CD4-positive, alpha-beta T cell (primary cell): Measurements from ENCODE around the gene PRRT1. TPM values are rescaled to one million over a fixed set of nuclear protein-coding genes. Genes with fewer than 3 reads are reported as not detected.

ENCODE experiments used
- ATAC-seq: fragments of 200-7000 bp; cut with Tn5 transposase; one replicate; pipeline ENCODE4 v1.10.0; 2022; ENCODE audit warnings: mild to moderate bottlenecking; ENCODE audit not compliant: poor library complexity
- CTCF ChIA-PET: fragments of 350-600 bp; sonication (Branson Sonifier 250); formaldehyde crosslinking; loops from one replicate; lab custom pipeline; 2021; ENCODE audit warnings: antibody characterized with exemption, inconsistent platforms; lab: Charles Lee
- POLR2A ChIA-PET: fragments of 350-600 bp; sonication (Branson Sonifier 250); formaldehyde crosslinking; loops from one replicate; lab custom pipeline; 2021; ENCODE audit warnings: antibody characterized with exemption, inconsistent platforms; lab: Charles Lee
- DNase-seq, 14 experiments: peaks; one replicate each; pipeline ENCODE4 v3.0.0-alpha.2; 2013 to 2020; ENCODE audit warnings: mixed read lengths in 2 of 14
- H3K27ac ChIP-seq, 2 donors: one replicate each; pipeline versions ENCODE4 v1.5.1 to v1.7.0; 2013; ENCODE audit warnings: low read length in 2 of 2, low read depth in 1 of 2, mild to moderate bottlenecking in 1 of 2
- H3K27me3 ChIP-seq, 2 experiments: 1 replicate in 1 of 2; 2 replicates in 1 of 2; pipeline versions ENCODE4 v1.6.1 to v1.7.0; 2013; ENCODE audit warnings: low read length in 2 of 2, control low read depth in 1 of 2, mild to moderate bottlenecking in 1 of 2, moderate library complexity in 1 of 2; ENCODE audit not compliant: insufficient read depth in 2 of 2, control insufficient read depth in 1 of 2
- H3K36me3 ChIP-seq: one replicate; pipeline ENCODE4 v1.6.1; 2013; ENCODE audit warnings: low read length, control low read depth; ENCODE audit not compliant: insufficient read depth
- H3K4me1 ChIP-seq: one replicate; pipeline ENCODE4 v1.6.1; 2013; ENCODE audit warnings: low read length, control low read depth; ENCODE audit not compliant: insufficient read depth
- H3K4me3 ChIP-seq: one replicate; pipeline ENCODE4 v1.5.1; 2013; ENCODE audit warnings: mild to moderate bottlenecking, low read length, moderate library complexity
- H3K9me3 ChIP-seq, 2 experiments: 1 replicate in 1 of 2; 2 replicates in 1 of 2; pipeline versions ENCODE4 v1.6.1 to v1.7.0; 2013; ENCODE audit warnings: low read length in 2 of 2, mild to moderate bottlenecking in 2 of 2, control low read depth in 1 of 2, moderate library complexity in 1 of 2; ENCODE audit not compliant: control insufficient read depth in 1 of 2, insufficient read depth in 1 of 2
- H3K27ac Mint-ChIP-seq: one replicate; pipeline ENCODE4 v1.8.0; 2020; ENCODE audit warnings: mixed read lengths
- H3K27me3 Mint-ChIP-seq: one replicate; pipeline ENCODE4 v1.8.0; 2021; ENCODE audit warnings: mixed read lengths
- H3K36me3 Mint-ChIP-seq: one replicate; pipeline ENCODE4 v1.8.0; 2021; ENCODE audit warnings: low read depth, mixed read lengths
- H3K4me1 Mint-ChIP-seq: one replicate; pipeline ENCODE4 v1.8.0; 2021; ENCODE audit warnings: low read depth, mixed read lengths
- H3K4me3 Mint-ChIP-seq: one replicate; pipeline ENCODE4 v1.8.0; 2020; ENCODE audit warnings: mild to moderate bottlenecking, mixed read lengths
- H3K9me3 Mint-ChIP-seq: one replicate; pipeline ENCODE4 v1.8.0; 2020; ENCODE audit warnings: mixed read lengths
- intact Hi-C, 2 experiments: fragments of 100-400 bp; cut with DNase I in 1 of 2; cut with micrococcal nuclease in 1 of 2; formaldehyde crosslinking; loops; one replicate each; pipeline versions ENCODE4 v1.15.1 to v1.9.0; 2023 to 2025; cut with DNase I, micrococcal nuclease
- total RNA-seq, 174 experiments: library from RNA in 2 of 174; stranded (reverse) in 2 of 174; gene quantifications; one replicate each; pipeline ENCODE4 v1.2.3 and lab custom pipeline; 2021 to 2026
- TF ChIP-seq, protein P1 (sequence below): fragments of 200-600 bp; IDR thresholded peaks from one replicate; pipeline ENCODE4 v1.8.0; 2022; ENCODE audit warnings: antibody characterized with exemption, mild to moderate bottlenecking

PRRT1 gene
- total RNA-seq, 2 experiments from 2014 or later: 2.6 to 3.2 TPM

GRCh38 chr6:32190911-32191677, 39.4 kb upstream of the PRRT1 start:
- CTCF ChIA-PET: no interaction called here
- TF ChIP-seq, protein P1, sequence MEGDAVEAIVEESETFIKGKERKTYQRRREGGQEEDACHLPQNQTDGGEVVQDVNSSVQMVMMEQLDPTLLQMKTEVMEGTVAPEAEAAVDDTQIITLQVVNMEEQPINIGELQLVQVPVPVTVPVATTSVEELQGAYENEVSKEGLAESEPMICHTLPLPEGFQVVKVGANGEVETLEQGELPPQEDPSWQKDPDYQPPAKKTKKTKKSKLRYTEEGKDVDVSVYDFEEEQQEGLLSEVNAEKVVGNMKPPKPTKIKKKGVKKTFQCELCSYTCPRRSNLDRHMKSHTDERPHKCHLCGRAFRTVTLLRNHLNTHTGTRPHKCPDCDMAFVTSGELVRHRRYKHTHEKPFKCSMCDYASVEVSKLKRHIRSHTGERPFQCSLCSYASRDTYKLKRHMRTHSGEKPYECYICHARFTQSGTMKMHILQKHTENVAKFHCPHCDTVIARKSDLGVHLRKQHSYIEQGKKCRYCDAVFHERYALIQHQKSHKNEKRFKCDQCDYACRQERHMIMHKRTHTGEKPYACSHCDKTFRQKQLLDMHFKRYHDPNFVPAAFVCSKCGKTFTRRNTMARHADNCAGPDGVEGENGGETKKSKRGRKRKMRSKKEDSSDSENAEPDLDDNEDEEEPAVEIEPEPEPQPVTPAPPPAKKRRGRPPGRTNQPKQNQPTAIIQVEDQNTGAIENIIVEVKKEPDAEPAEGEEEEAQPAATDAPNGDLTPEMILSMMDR: no peak
- ATAC-seq (no peak), DNase-seq (peak in 1 of 14 experiments; percentile 33)
- H3K27ac ChIP-seq: peak overlapping the region; percentile 93
- peak overlapping the region; percentile 96 for H3K27ac Mint-ChIP-seq
- peaks cover 70% of the 10 kb centered on the region for H3K4me1 Mint-ChIP-seq
- H3K4me3 Mint-ChIP-seq: peak overlapping the region; percentile 99
- H3K4me1 ChIP-seq: peaks cover 74% of the 10 kb centered on the region
- H3K36me3 ChIP-seq: peaks cover 37% of the 10 kb centered on the region
- H3K27me3 ChIP-seq: no peaks in the 10 kb centered on the region
- H3K9me3 ChIP-seq: no peaks in the 10 kb centered on the region
- no peaks in the 10 kb centered on the region for H3K27me3 Mint-ChIP-seq
- peaks cover 72% of the 10 kb centered on the region for H3K36me3 Mint-ChIP-seq
- intact Hi-C loops: loop anchor here (1.0 to 10.0 kb wide), 6 partner anchors 13 to 1976 kb away; partner anchors contain the start of genes AGPAT1 (in 1 of the 2), C6orf47 (in 1 of the 2), CSNK2B (in 1 of the 2) and EHMT2 (in 1 of the 2)
- peak overlapping the region; percentile 96 for H3K4me3 ChIP-seq
- POLR2A ChIA-PET: interaction anchor here (0.8 to 12.1 kb wide), 7 partner anchors 12 to 780 kb away, joined by 3 to 242 read pairs (median 8); partner anchors contain the start of genes AGPAT1, ATF6B, FKBPL and PSMB9
- H3K9me3 Mint-ChIP-seq: no peaks in the 10 kb centered on the region

GRCh38 chr6:32190054-32190851, 38.5 kb upstream of the PRRT1 start, which contains the start of gene PBX2:
TSS of gene PBX2 (minus strand) at chr6:32190202. CDS start at chr6:32189915, 287 bp downstream.
- Histone ChIP-seq H3K27ac (peak within 1 kb of the TSS; percentile 93), H3K36me3 (peaks cover 40% of the 10 kb centered on the region), H3K9me3 (no peaks in the 10 kb centered on the region), H3K4me3 (peak within 1 kb of the TSS; percentile 96), H3K4me1 (peaks cover 74% of the 10 kb centered on the region), H3K27me3 (no peaks in the 10 kb centered on the region)
- Mint-ChIP-seq H3K4me3 (peak within 1 kb of the TSS; percentile 99), H3K27ac (peak within 1 kb of the TSS; percentile 96), H3K9me3 (no peaks in the 10 kb centered on the region), H3K4me1 (peaks cover 71% of the 10 kb centered on the region), H3K27me3 (no peaks in the 10 kb centered on the region), H3K36me3 (peaks cover 77% of the 10 kb centered on the region)
- POLR2A ChIA-PET: interaction anchor here (0.6 to 12.1 kb wide), 9 partner anchors 11 to 781 kb away, joined by 3 to 242 read pairs (median 4); partner anchors contain the start of genes AGPAT1, ATF6B, EGFL8 and FKBPL
- TF ChIP-seq, protein P1: no peak
- ATAC-seq (peak; percentile 51), DNase-seq (peak; percentile 65 to 96 (median 86))
- intact Hi-C loops: loop anchor here (1.0 to 10.0 kb wide), 5 partner anchors 12 to 1975 kb away; partner anchors contain the start of genes C6orf47 (in 1 of the 2), CSNK2B (in 1 of the 2), EHMT2 (in 1 of the 2) and GPANK1 (in 1 of the 2)
- CTCF ChIA-PET: no interaction called here

- ChIA-PET CTCF (no interaction called here), POLR2A (interaction anchor here (0.6 to 12.1 kb wide), 10 partner anchors 10 to 782 kb away, joined by 3 to 242 read pairs (median 4); partner anchors contain the start of genes AGPAT1, ATF6B, EGFL8 and FKBPL)
- Mint-ChIP-seq H3K36me3 (peaks cover 77% of the 10 kb centered on the region), H3K4me3 (peak overlapping the region; percentile 98), H3K27me3 (no peaks in the 10 kb centered on the region), H3K4me1 (peaks cover 66% of the 10 kb centered on the region), H3K9me3 (no peaks in the 10 kb centered on the region), H3K27ac (peak overlapping the region; percentile 96)
- intact Hi-C loops: loop anchor here (1.0 to 10.0 kb wide), 5 partner anchors 11 to 1975 kb away; partner anchors contain the start of genes C6orf47 (in 1 of the 2), CSNK2B (in 1 of the 2), EHMT2 (in 1 of the 2) and GPANK1 (in 1 of the 2)
- TF ChIP-seq, protein P1: no peak
- H3K27me3 ChIP-seq: no peaks in the 10 kb centered on the region
- H3K27ac ChIP-seq: peak overlapping the region; percentile 72 to 93
- peaks cover 40% of the 10 kb centered on the region for H3K36me3 ChIP-seq
- no peak for ATAC-seq
- peaks cover 70% of the 10 kb centered on the region for H3K4me1 ChIP-seq
- peak overlapping the region; percentile 96 for H3K4me3 ChIP-seq
- H3K9me3 ChIP-seq: no peaks in the 10 kb centered on the region
- peak in 3 of 14 experiments; percentile 29 to 55 (median 39) for DNase-seq
Measured at GRCh38 chr6:32189742-32190053, 38.0 kb upstream of the PRRT1 start.
